OCI-LY1 (cell line): Measurements from ENCODE around the gene POLE.

Source experiments
- EZH2 ChIP-seq: fragments of 200-600 bp; sonication (generic), shearing (Covaris generic); IDR thresholded peaks from 2 replicates; pipeline ENCODE4 v1.8.0; 2017; ENCODE audit warnings: borderline replicate concordance, mixed run types, mild to moderate bottlenecking, antibody characterized with exemption, low read length, moderate library complexity, mixed read lengths
- TF ChIP-seq, protein P1 (sequence below): fragments of 200-600 bp; sonication (generic), shearing (Covaris generic); IDR thresholded peaks from 2 replicates; pipeline ENCODE4 v1.5.1; 2017; ENCODE audit warnings: mild to moderate bottlenecking, antibody characterized with exemption, low read length, moderate library complexity, mixed read lengths

DNA sequence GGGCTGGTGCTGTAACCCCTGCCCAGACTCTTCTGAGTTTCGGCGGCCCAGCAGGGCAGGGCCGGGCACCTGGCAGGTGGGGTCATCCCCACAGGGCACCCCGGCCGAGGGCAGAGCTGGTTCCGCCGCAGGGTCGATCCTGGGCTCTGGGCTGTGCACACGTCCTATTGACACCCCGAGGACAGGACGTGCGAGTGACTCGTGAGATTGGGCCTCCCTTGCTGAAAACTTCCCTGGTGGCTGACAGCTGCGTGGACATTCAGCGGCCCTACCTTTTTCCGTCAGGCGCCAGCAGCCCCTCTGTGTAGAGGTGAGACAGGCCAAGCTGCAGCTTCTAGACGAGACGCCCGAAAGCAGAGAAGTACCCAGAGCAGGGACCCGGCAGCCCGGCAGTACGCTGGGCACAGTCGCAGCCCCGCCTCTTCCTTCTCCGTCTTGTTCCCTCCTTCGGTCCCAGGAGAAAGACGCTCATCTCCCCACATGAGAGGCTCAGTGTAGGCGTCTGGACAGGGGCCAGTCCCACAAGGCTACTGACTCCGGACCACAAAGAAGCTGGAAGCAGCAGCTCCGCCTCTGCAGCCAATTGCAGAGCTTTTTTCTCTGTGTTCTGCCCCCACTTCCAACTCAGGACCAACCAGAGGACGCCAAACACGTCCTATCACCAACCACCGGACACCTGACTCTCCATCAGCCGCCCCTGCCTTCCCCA lies 76.9 kb downstream of the POLE start, which contains the start of gene LRCOL1:
- TF ChIP-seq, protein P1, sequence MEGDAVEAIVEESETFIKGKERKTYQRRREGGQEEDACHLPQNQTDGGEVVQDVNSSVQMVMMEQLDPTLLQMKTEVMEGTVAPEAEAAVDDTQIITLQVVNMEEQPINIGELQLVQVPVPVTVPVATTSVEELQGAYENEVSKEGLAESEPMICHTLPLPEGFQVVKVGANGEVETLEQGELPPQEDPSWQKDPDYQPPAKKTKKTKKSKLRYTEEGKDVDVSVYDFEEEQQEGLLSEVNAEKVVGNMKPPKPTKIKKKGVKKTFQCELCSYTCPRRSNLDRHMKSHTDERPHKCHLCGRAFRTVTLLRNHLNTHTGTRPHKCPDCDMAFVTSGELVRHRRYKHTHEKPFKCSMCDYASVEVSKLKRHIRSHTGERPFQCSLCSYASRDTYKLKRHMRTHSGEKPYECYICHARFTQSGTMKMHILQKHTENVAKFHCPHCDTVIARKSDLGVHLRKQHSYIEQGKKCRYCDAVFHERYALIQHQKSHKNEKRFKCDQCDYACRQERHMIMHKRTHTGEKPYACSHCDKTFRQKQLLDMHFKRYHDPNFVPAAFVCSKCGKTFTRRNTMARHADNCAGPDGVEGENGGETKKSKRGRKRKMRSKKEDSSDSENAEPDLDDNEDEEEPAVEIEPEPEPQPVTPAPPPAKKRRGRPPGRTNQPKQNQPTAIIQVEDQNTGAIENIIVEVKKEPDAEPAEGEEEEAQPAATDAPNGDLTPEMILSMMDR, result no peak
- no peak for TF ChIP-seq EZH2
